SK-N-SH (cell line): ENCODE measurements around the gene FRYL. TPM values are rescaled to one million over a fixed set of nuclear protein-coding genes. Genes with fewer than 3 reads are reported as not detected.

Source experiments
- CTCF ChIA-PET: fragments of 300-600, 350-600 bp; formaldehyde crosslinking; extraction: SDS; loops from one replicate; lab custom pipeline; 2021; lab: Yijun Ruan, JAX
- POLR2A ChIA-PET: fragments of 350-600 bp; sonication (Branson Sonifier 250); formaldehyde crosslinking; extraction: SDS; loops from one replicate; lab custom pipeline; 2020; ENCODE audit warnings: antibody characterized with exemption, inconsistent platforms; lab: Yijun Ruan, JAX
- DNase-seq: peaks from one replicate; pipeline ENCODE4 v3.0.0; 2012
- H2AFZ ChIP-seq: fragments of 200-600 bp; sonication (generic); 2 replicates; pipeline ENCODE4 v1.8.1; 2016; ENCODE audit warnings: antibody characterized with exemption, mild to moderate bottlenecking, low read depth
- H3F3A ChIP-seq: fragments of 200-600 bp; sonication (generic); replicated peaks from 2 replicates; pipeline ENCODE3; 2016; ENCODE audit warnings: antibody characterized with exemption, mild to moderate bottlenecking; ENCODE audit not compliant: insufficient read depth
- H3K27ac ChIP-seq, 2 experiments: fragments of 200-500 bp in 1 of 2; fragments of 200-600 bp in 1 of 2; sonication (Bioruptor generic) in 1 of 2; sonication (generic), shearing (Covaris generic) in 1 of 2; 2 replicates each; pipeline versions ENCODE4 v1.5.1 to v1.6.1; 2014 to 2016; ENCODE audit warnings: low read depth in 2 of 2, inconsistent platforms in 1 of 2, low read length in 1 of 2, mild to moderate bottlenecking in 1 of 2, mixed read lengths in 1 of 2
- H3K27me3 ChIP-seq: fragments of 200-600 bp; sonication (generic), shearing (Covaris generic); 2 replicates; pipeline ENCODE4 v1.6.1; 2016; ENCODE audit warnings: mixed run types; ENCODE audit not compliant: insufficient read depth
- H3K36me3 ChIP-seq, 2 experiments: fragments of 200-500 bp in 1 of 2; fragments of 200-600 bp in 1 of 2; sonication (Bioruptor generic) in 1 of 2; sonication (generic) in 1 of 2; replicated peaks in 1 of 2; 2 replicates each; pipeline versions ENCODE3 to v1.5.1; 2014 to 2016; ENCODE audit warnings: low read length in 1 of 2, mild to moderate bottlenecking in 1 of 2; ENCODE audit not compliant: insufficient read depth in 2 of 2, control insufficient read depth in 1 of 2
- H3K4me1 ChIP-seq, 2 experiments: fragments of 200-500 bp in 1 of 2; fragments of 200-600 bp in 1 of 2; sonication (Bioruptor generic) in 1 of 2; sonication (generic), shearing (Covaris generic) in 1 of 2; 2 replicates each; pipeline versions ENCODE4 v1.5.1 to v1.6.1; 2014 to 2016; ENCODE audit warnings: low read depth in 1 of 2, low read length in 1 of 2, mixed run types in 1 of 2; ENCODE audit not compliant: insufficient read depth in 2 of 2, control insufficient read depth in 1 of 2
- H3K4me2 ChIP-seq: fragments of 200-600 bp; sonication (generic), shearing (Covaris generic); 2 replicates; pipeline ENCODE4 v1.6.1; 2017; ENCODE audit warnings: mixed run types
- H3K4me3 ChIP-seq, 2 experiments: fragments of 200-500 bp in 1 of 2; fragments of 200-600 bp in 1 of 2; sonication (Bioruptor generic) in 1 of 2; sonication (generic), shearing (Covaris generic) in 1 of 2; 2 replicates each; pipeline versions ENCODE4 v1.5.1 to v1.8.1; 2014 to 2016; ENCODE audit warnings: low read depth in 2 of 2, inconsistent platforms in 1 of 2, low read length in 1 of 2, mild to moderate bottlenecking in 1 of 2, mixed read lengths in 1 of 2, moderate library complexity in 1 of 2
- H3K79me2 ChIP-seq: fragments of 200-600 bp; sonication (generic); 2 replicates; pipeline ENCODE4 v1.8.1; 2017; ENCODE audit warnings: mild to moderate bottlenecking; ENCODE audit not compliant: insufficient read depth
- H3K9ac ChIP-seq: fragments of 200-600 bp; sonication (generic); 2 replicates; pipeline ENCODE4 v1.6.1; 2017; ENCODE audit warnings: mixed run types
- H3K9me2 ChIP-seq: fragments of 200-600 bp; sonication (generic); 2 replicates; pipeline ENCODE4 v1.6.1; 2017; ENCODE audit warnings: mixed run types
- H3K9me3 ChIP-seq: fragments of 200-600 bp; sonication (generic); 2 replicates; pipeline ENCODE4 v1.6.1; 2017; ENCODE audit warnings: mixed run types, mild to moderate bottlenecking, moderate library complexity
- H4K20me1 ChIP-seq: fragments of 200-600 bp; sonication (generic); 2 replicates; pipeline ENCODE4 v1.6.1; 2017; ENCODE audit warnings: mild to moderate bottlenecking, mixed run types; ENCODE audit not compliant: insufficient read depth
- EP300 ChIP-seq, 2 experiments: IDR thresholded peaks; 2 replicates each; pipeline versions ENCODE4 v1.4.0 to v1.6.1; 2012; ENCODE audit warnings: borderline replicate concordance in 1 of 2, low read depth in 1 of 2, low read length in 1 of 2
- EZH2phosphoT487 ChIP-seq: fragments of 200-600 bp; sonication (generic); IDR thresholded peaks from 2 replicates; pipeline ENCODE4 v1.6.1; 2017; ENCODE audit warnings: low read depth, mixed run types, mild to moderate bottlenecking, antibody characterized with exemption, moderate library complexity, borderline replicate concordance
- FOSL2 ChIP-seq: IDR thresholded peaks from 2 replicates; pipeline ENCODE4 v1.4.0; 2012; ENCODE audit warnings: low read depth, mild to moderate bottlenecking, moderate library complexity, borderline replicate concordance
- MAX ChIP-seq: IDR thresholded peaks from 2 replicates; pipeline ENCODE4 v1.4.0; 2012; ENCODE audit warnings: low read depth
- MXI1 ChIP-seq: IDR thresholded peaks from 2 replicates; pipeline ENCODE4 v1.6.1; 2012; ENCODE audit warnings: mild to moderate bottlenecking, low read depth, low read length, improper control_type of control experiment
- POLR2AphosphoS5 ChIP-seq: IDR thresholded peaks from 2 replicates; pipeline ENCODE4 v1.6.1; 2012; ENCODE audit warnings: low read depth, low read length
- RFX5 ChIP-seq: IDR thresholded peaks from 2 replicates; pipeline ENCODE4 v1.6.1; 2012; ENCODE audit warnings: mild to moderate bottlenecking, improper control_type of control experiment, low read length
- RXRA ChIP-seq: IDR thresholded peaks from 2 replicates; pipeline ENCODE4 v1.4.0; 2012; ENCODE audit warnings: low read depth, mild to moderate bottlenecking, borderline replicate concordance
- SMC3 ChIP-seq: IDR thresholded peaks from 2 replicates; pipeline ENCODE4 v1.6.1; 2012; ENCODE audit warnings: low read depth, low read length, improper control_type of control experiment
- YY1 ChIP-seq: IDR thresholded peaks from 2 replicates; pipeline ENCODE4 v1.4.0; 2012; ENCODE audit warnings: low read depth, mild to moderate bottlenecking
- WGBS: methylation state at CpG from one replicate; pipeline ENCODE4 v1.1.6; 2017; ENCODE audit warnings: low lambda C conversion rate; 5-methylcytosine and 5-hydroxymethylcytosine counted together
- polyA plus RNA-seq, 3 experiments: library from polyadenylated mRNA; depleted of rRNA; stranded (reverse); fragments of >200 nt; gene quantifications; 2 replicates each; pipeline ENCODE4 v1.2.3, GENCODE V29; 2012
- TF ChIP-seq, protein P1 (sequence below): fragments of 200-600 bp; sonication (generic); IDR thresholded peaks from 2 replicates; pipeline ENCODE4 v1.6.1; 2017; ENCODE audit warnings: antibody characterized with exemption, mild to moderate bottlenecking, moderate library complexity
- TF ChIP-seq, protein P2 (sequence below): IDR thresholded peaks from 2 replicates; pipeline ENCODE4 v1.6.1; 2012; ENCODE audit warnings: mild to moderate bottlenecking, low read depth, low read length, moderate library complexity
- TF ChIP-seq, protein P3 (sequence below): IDR thresholded peaks from 2 replicates; pipeline ENCODE4 v1.4.0; 2012; ENCODE audit warnings: low read depth, borderline replicate concordance
- TF ChIP-seq, protein P4 (sequence below): IDR thresholded peaks from 2 replicates; pipeline ENCODE4 v1.4.0; 2012; ENCODE audit warnings: low read depth, borderline replicate concordance

The FRYL gene
- polyA plus RNA-seq, 1 of the 3 experiments (the other 2 are of a cell fraction), result 8.2 TPM

- H3K4me2 ChIP-seq, result no peak overlapping the region
- 43% methylated on average over 1 of the region's 1 CpG for WGBS
- POLR2A ChIA-PET, result no interaction called here
These were observed 185.9 kb downstream of the FRYL start for GRCh38 chr4:48594180-48594579.

More at GRCh38 chr4:48594180-48594579, 185.9 kb downstream of the FRYL start:
- Histone ChIP-seq H3K27me3 (no peaks in the 10 kb centered on the region), H4K20me1 (no peaks in the 10 kb centered on the region), H3K79me2 (no peaks in the 10 kb centered on the region), H3K9ac (no peak overlapping the region), H3K36me3 (peaks cover 22 to 52% of the 10 kb centered on the region in 2 experiments), H3F3A (peaks cover 6% of the 10 kb centered on the region), H3K27ac (no peak overlapping the region), H3K4me3 (no peak overlapping the region), H2AFZ (no peak overlapping the region), H3K4me1 (no peaks in the 10 kb centered on the region; a peak in 1 of 4 replicates), H3K9me2 (no peaks in the 10 kb centered on the region), H3K9me3 (no peaks in the 10 kb centered on the region)
- CTCF ChIA-PET, result interaction anchor here (0.9 kb wide), 1 partner anchor 16 kb away, joined by 3 read pairs; no protein-coding TSS in a partner anchor
- no peak for TF ChIP-seq MAX
- TF ChIP-seq, protein P1, sequence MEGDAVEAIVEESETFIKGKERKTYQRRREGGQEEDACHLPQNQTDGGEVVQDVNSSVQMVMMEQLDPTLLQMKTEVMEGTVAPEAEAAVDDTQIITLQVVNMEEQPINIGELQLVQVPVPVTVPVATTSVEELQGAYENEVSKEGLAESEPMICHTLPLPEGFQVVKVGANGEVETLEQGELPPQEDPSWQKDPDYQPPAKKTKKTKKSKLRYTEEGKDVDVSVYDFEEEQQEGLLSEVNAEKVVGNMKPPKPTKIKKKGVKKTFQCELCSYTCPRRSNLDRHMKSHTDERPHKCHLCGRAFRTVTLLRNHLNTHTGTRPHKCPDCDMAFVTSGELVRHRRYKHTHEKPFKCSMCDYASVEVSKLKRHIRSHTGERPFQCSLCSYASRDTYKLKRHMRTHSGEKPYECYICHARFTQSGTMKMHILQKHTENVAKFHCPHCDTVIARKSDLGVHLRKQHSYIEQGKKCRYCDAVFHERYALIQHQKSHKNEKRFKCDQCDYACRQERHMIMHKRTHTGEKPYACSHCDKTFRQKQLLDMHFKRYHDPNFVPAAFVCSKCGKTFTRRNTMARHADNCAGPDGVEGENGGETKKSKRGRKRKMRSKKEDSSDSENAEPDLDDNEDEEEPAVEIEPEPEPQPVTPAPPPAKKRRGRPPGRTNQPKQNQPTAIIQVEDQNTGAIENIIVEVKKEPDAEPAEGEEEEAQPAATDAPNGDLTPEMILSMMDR, result no peak
- TF ChIP-seq, protein P2, sequence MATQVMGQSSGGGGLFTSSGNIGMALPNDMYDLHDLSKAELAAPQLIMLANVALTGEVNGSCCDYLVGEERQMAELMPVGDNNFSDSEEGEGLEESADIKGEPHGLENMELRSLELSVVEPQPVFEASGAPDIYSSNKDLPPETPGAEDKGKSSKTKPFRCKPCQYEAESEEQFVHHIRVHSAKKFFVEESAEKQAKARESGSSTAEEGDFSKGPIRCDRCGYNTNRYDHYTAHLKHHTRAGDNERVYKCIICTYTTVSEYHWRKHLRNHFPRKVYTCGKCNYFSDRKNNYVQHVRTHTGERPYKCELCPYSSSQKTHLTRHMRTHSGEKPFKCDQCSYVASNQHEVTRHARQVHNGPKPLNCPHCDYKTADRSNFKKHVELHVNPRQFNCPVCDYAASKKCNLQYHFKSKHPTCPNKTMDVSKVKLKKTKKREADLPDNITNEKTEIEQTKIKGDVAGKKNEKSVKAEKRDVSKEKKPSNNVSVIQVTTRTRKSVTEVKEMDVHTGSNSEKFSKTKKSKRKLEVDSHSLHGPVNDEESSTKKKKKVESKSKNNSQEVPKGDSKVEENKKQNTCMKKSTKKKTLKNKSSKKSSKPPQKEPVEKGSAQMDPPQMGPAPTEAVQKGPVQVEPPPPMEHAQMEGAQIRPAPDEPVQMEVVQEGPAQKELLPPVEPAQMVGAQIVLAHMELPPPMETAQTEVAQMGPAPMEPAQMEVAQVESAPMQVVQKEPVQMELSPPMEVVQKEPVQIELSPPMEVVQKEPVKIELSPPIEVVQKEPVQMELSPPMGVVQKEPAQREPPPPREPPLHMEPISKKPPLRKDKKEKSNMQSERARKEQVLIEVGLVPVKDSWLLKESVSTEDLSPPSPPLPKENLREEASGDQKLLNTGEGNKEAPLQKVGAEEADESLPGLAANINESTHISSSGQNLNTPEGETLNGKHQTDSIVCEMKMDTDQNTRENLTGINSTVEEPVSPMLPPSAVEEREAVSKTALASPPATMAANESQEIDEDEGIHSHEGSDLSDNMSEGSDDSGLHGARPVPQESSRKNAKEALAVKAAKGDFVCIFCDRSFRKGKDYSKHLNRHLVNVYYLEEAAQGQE, result no peak
- TF ChIP-seq POLR2AphosphoS5, result no peak
- no peak for TF ChIP-seq MXI1
- TF ChIP-seq RXRA, result no peak
- no peak for TF ChIP-seq RFX5
- TF ChIP-seq EP300 (IDR thresholded peaks at IDR 0.05; ENCODE audit: borderline replicate concordance in 1 of 2, low read depth in 1 of 2, low read length in 1 of 2), result no peak
- TF ChIP-seq EZH2phosphoT487, result no peak
- TF ChIP-seq YY1, result no peak
- TF ChIP-seq, protein P3, sequence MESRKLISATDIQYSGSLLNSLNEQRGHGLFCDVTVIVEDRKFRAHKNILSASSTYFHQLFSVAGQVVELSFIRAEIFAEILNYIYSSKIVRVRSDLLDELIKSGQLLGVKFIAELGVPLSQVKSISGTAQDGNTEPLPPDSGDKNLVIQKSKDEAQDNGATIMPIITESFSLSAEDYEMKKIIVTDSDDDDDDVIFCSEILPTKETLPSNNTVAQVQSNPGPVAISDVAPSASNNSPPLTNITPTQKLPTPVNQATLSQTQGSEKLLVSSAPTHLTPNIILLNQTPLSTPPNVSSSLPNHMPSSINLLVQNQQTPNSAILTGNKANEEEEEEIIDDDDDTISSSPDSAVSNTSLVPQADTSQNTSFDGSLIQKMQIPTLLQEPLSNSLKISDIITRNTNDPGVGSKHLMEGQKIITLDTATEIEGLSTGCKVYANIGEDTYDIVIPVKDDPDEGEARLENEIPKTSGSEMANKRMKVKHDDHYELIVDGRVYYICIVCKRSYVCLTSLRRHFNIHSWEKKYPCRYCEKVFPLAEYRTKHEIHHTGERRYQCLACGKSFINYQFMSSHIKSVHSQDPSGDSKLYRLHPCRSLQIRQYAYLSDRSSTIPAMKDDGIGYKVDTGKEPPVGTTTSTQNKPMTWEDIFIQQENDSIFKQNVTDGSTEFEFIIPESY, result no peak
- no peak for TF ChIP-seq FOSL2
- no peak for TF ChIP-seq SMC3
- TF ChIP-seq, protein P4, sequence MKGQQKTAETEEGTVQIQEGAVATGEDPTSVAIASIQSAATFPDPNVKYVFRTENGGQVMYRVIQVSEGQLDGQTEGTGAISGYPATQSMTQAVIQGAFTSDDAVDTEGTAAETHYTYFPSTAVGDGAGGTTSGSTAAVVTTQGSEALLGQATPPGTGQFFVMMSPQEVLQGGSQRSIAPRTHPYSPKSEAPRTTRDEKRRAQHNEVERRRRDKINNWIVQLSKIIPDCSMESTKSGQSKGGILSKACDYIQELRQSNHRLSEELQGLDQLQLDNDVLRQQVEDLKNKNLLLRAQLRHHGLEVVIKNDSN, result no peak
- no peak for DNase-seq
